HG02884 (cell line): ENCODE data around the gene TMX2.
"Not testable (repeated sequence)": the region's sequence is repeated elsewhere in the genome, so short reads cannot be mapped to it uniquely, and the experiment has no call there.

Experiments used
- ATAC-seq: cut with Tn5 transposase; IDR thresholded peaks from one replicate; pipeline ENCODE4 v1.9.1; 2021; ENCODE audit warnings: mild to moderate bottlenecking, moderate library complexity; ENCODE audit not compliant: unreplicated experiment

TMX2 gene

DNA sequence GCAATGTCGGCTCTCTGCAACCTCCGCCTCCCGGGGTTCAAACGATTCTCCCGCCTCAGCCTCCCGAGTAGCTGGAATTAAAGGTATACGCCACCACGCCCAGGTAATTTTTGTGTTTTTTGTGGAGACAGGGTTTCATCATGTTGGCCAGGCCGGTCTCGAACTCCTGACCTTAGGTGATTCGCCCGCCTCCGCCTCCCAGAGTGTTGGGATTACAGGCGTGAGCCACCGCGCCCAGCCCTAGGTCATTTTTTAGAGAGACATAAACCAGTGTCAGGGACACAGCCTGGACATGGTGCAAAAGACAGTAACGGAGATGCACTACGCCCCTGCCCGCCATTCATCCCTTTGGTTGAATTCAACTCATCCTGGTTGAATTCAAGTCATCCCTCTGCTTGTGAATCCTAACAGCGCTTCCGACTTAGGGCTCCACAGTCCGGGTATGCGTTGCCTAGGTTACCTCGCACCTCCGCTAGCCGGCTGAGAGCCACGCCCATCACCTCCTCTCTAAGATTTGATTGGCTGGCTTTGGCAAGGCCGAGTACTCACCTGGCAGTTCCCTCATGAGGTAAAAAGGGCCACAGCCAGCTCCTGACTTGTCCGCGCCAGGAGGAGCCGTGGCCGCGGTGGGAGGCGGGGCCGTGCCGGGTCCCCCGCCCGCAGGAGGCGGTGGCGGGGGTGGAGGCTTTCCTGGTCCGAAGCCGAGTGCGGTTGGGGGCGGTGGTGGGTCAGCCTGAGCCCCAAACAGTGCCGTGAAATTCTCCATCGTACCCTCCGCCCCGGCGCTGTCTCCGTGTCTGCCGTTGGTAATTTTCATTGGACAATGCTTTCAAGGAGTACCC is 758 bp upstream of the TMX2 start, which contains the start of gene MED19:
MED19 (minus strand) TSS at position 802 of the 842 bp plus-strand sequence; CDS start at position 766, 36 bp downstream.
- ATAC-seq = peak; percentile 34

DNA sequence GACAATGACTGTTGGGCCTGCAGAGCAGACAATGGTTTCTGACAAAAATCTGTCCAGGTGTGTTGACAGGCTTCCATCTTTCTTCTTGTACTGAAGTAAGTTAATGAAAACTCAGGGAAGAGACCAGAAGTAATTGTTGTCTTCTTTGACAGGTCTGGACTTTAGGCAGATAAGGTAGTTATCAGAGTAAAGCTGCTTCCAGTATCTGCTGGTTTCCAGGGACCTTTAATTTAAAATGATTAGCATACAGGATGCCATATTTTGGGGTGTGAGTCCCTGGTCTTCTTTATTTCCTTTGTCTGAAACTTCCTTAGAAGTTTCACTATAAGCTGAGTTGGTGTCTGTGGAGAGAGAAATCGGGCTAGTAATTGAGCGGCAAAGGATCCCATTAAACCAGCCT is 1.4 kb downstream of the TMX2 start:
- no peak for ATAC-seq

DNA sequence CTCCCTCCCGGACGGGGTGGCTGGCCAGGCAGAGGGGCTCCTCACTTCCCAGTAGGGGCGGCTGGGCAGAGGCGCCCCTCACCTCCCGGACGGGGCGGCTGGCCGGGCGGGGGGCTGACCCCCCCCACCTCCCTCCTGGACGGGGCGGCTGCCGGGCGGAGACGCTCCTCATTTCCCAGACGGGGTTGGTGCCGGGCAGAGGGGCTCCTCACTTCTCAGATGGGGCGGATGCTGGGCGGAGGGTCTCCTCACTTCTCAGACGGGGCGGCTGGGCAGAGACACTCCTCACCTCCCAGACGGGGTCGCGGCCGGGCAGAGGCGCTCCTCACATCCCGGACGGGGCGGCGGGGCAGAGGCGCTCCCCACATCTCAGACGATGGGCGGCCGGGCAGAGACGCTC is 4.3 kb downstream of the TMX2 start:
- ATAC-seq = not testable (repeated sequence)

DNA sequence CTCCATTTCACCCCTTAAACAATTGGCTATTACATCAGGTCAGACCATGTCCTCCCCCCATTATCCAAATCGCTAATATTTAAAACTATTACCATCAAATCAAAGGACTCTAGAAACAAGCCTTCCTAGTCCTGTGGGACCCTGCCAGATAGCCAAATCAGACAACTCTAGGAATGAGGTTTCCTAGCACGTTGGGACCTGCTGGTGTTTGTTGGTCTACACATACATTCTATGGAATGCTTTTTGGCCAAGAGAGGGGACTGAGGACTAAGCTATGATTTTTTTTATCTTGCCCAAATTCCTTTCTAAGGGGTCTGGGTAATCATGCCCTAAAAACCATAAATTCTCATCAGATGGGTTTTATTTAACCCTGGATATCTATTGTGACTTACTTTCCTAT is 14.8 kb downstream of the TMX2 start:
- no peak for ATAC-seq

DNA sequence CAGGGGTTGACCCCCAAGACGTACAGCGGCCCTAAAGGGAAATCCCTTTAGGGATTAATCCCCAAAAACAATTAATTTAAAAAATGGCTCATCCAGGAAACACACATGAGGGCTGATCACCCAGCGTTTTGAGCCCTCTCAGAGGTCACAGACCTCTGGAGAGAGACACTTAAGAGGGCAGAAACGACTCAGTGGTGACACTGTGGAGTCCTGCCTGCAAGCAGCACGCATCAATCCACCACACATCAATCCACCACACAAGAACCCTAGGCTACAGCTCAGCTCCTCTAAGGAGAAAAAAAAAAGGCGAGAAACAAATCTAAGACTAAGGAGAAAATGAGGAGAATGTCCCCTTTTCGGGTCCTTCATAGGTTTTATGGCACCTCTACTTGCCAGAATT is 16.4 kb downstream of the TMX2 start:
- ATAC-seq = no peak

DNA sequence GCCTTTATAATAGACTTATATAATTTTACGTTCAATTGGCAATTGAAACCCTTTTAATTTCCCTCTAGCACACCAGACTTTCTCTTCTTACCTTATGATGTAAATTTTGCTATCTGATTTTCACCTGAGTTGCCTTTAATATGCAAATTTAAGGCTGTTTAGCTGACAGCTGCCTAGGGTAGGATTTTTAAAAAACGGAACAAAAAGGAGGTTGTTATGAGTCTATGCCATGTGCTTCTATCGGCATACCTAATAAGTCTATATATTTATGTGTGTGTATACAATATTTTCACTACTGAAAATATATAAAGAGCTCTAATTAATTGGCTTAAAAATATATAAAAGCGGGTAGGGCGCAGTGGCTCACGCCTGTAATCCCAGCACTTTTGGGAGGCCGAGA is 17.1 kb downstream of the TMX2 start:
- no peak for ATAC-seq

DNA sequence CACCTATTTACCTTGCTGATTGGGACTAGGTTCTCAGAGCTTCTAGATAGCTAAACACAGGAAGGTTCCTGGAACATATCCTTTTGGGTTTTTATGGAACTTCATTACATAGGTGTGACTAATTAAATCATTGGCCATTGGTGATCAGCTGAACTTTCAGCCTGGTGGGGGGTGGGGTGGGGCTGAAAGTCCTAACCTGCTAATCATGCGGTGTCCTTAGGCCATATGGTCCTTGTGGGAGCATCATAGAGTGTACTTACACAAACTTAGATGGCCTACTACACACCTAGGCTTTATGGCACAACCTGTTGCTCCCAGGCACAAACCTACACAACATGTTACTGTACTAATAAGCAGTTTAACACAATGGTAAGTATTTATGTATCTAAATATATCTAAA is 20.3 kb downstream of the TMX2 start:
- ATAC-seq = no peak

DNA sequence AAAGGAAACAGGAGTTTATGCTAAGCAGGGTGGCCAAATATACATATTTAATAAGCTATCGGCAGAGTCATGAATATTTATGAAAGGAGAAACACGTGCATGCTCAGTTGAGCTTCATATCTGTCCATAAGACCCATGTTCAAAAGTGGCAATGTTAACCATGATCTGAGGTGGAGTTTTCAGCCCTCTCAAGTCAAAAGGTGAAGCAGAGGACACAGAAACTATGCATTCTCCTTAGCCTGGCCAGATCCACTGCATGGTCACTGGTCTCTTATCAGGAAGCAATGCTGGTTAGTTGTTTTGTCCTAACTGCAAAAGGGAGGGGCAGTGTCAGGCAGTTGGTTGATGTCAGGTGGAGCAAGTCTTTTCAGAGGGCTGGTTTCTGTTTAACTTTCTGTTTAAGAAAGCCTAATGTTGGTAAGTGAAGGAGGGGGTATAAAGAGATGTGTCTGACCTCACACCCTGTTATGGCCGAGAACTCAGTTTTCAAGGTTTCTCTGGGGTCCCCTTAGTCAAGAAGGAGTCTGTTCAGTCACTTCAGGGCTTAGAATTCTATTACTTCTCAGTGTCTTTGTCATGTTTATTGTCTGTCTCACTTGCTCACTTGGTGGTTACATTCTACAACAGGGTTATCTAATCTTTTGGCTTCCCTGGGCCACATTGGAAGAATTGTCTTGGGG is 23.4 kb downstream of the TMX2 start:
- ATAC-seq = no peak

DNA sequence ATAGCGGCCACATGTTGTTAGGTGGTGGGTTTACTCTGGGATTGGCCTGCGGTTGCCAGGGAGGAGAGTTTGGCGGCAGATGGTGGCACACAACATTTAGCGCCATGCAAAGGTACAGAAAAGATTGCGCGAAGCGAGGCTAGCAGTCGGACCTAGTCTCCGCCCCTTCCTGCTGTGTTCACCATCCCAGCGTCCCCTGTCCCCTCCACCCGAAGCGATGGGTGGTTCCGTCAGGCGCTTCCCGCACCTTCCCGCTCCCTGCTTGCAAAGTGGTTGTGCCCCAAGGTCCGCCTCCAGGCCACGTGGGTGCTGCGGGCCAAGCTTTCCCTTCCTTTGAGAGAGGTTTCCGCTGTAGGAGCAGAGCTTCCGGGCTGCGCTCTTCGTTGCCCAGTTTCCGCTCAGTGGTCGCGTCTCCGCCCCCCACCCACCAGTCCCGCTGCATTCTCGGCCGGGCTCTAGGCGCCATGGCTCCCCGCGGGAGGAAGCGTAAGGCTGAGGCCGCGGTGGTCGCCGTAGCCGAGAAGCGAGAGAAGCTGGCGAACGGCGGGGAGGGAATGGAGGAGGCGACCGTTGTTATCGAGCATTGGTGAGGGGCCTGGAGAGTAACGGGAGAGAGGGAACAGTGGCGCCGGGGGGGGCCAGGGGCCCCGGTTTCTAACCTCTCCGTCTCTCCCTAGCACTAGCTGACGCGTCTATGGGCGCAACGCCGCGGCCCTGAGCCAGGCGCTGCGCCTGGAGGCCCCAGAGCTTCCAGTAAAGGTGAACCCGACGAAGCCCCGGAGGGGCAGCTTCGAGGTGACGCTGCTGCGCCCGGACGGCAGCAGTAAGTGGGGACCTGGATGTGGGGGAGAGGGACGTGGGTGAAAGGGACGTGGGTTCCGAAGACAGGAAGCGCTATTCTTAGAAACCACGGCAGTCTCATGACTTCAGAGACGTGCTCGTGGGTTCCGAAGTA is 29.0 kb downstream of the TMX2 start, which contains the start of gene SELENOH:
SELENOH (plus strand) TSS at position 360 of the 955 bp plus-strand sequence; CDS start at position 465, 105 bp downstream.
- peak; percentile 85 for ATAC-seq

DNA sequence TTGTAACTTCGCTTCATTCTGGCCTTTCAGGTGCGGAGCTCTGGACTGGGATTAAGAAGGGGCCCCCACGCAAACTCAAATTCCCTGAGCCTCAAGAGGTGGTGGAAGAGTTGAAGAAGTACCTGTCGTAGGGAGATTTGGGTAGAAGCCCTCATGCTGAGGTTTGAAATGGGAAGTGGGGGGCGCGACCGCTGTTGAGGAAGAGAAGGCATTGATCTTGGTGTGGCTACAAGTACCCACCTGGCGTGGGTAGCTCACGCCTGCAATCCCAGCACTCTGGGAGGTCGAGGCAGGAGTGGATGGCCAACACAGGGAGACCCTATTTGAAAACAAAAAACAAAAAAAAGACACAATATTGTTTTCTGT is 29.7 kb downstream of the TMX2 start:
- ATAC-seq = no peak

DNA sequence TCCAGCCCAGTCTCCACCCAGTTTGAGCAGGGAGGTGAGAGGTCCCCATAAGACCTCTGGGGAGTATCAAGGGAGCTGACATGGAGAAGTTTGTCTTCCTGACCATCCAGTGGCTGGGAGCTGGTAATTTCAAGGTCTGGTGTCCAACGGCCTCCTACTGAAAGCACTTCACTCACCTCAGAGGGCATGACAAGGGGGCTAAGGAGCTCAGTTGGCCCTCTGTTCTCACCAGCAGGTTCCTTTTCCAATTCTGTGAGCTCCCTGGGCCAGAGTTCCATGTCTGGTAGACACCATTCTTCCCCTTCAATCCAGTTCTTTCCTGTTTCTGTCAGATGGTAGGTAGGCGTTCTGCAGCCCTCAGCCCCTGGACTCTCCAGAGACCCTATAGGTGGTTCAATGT is 32.0 kb downstream of the TMX2 start:
- ATAC-seq = no peak

DNA sequence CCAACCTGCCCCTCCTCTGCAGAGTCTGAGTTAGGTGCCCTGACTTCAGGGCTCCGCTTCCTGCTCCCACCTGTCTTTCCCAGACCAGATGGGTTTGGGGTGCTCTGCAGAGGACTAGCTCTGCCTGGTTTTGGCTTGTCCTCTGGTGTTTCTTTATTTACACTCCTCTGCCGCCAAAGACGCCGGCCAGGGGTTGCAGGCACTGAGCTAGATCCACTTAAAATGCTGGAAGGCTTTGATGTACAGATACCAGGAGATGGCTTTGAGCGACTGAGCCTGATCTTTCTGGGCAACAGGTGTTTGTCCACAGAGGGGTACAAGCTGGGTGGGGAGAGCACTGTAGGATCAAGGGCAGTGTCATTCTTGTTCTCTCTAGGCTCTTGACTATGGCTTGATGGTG is 32.8 kb downstream of the TMX2 start:
- no peak for ATAC-seq

DNA sequence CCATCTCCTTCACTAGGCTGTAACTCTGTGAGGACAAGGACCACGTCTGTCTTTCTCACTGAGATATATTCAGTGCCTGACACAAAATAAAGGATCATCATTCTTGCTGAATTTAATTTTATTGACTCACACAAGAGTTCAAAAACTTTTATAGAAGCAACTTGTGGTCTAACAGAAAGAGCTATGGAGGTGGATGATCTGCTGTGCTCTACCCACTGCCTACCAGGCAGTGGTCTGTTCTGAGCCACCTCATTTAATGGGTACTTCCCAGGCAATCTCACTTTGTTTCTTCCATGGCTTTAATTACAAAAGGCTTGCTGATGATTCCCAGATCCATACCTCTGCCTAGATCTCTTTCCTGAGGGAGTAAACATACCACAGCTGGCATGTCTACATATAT is 34.5 kb downstream of the TMX2 start:
- ATAC-seq = no peak

DNA sequence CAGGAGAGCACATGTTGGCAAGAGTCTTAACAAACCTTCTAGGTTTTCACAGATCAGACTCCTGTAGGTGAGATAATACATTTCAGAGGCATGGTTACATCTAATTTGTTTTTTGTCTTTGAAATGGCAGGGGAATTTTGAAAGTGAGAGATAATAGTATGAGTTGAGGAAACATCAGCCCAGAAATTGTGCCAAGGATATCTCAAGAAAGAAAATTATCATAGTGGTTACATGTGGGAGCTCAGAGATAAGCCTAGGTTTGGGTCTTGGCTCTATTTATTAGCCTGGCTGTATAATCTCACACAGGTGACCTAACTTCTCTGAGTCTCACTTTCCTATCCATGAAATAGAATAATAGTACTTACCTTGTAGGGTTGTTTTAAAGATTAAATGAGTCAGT is 38.8 kb downstream of the TMX2 start:
- ATAC-seq = no peak

DNA sequence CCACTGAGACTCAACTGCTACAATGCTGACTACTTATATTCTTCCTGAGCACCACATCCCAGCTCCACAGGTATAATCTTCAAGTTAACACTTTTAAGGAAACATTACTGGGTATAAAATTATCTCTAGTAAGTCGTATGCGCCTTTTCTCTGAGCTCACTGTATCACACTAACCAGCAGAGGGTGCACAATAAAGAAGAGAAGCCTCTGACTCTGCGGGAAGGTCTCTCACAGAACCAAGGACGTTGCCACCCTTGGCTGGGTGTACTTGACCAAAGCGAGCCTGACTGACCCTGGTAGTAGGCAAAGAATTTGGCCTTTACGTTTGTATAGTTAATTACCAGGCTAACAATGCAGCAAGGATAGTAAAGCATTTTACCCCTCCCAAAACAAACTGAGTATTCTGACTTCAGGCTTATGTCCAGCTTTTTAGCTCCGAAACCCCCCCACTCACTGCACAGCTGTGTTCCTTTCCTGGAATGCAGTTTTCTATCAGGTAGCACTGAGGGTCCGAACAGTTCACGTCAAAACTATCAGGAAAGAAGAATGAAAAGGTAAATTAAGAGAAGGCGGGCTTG is 39.4 kb downstream of the TMX2 start, which contains the start of gene BTBD18:
BTBD18 (minus strand) TSS at position 144 of the 578 bp plus-strand sequence. CDS start 631 bp downstream, outside the sequence.
- ATAC-seq = no peak

DNA sequence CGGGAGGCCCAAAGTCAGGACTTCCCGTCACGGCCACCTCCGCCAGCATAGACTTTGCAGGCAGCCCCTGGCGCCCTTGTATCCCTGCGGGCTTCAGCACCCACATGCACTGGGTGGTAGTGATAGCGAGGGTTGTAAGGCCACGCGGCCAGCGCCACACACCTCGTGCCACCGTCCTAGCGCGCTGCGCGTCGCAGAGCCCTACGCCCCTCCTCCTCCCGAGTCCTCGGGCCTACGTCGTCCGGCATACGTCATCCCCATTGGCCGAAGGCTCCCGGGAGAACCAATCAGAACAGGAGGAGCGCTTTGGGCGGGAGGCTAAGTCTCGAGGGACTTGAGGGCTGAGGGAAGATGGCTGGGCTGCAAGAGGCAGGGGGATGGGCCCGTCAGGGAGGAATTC is 40.6 kb downstream of the TMX2 start:
- no peak for ATAC-seq

DNA sequence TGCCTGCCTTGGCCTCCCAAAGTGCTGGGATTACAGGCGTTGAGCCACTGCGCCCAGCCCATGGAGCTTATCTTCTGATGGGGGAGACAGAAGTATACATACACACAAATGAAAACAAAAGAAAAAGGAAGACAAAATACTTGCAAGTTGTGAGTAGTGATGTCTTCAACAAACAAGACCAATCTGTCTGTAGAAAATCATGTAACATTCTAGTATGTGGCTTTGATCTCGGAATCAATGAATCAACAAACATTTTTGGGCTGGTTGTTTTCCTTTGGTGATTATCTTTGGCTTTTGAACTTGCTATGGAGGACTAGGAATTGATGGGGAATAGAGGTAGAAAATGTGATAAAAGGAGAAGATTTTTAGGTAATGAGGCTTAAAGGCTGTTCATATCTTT is 45.8 kb downstream of the TMX2 start:
- no peak for ATAC-seq

DNA sequence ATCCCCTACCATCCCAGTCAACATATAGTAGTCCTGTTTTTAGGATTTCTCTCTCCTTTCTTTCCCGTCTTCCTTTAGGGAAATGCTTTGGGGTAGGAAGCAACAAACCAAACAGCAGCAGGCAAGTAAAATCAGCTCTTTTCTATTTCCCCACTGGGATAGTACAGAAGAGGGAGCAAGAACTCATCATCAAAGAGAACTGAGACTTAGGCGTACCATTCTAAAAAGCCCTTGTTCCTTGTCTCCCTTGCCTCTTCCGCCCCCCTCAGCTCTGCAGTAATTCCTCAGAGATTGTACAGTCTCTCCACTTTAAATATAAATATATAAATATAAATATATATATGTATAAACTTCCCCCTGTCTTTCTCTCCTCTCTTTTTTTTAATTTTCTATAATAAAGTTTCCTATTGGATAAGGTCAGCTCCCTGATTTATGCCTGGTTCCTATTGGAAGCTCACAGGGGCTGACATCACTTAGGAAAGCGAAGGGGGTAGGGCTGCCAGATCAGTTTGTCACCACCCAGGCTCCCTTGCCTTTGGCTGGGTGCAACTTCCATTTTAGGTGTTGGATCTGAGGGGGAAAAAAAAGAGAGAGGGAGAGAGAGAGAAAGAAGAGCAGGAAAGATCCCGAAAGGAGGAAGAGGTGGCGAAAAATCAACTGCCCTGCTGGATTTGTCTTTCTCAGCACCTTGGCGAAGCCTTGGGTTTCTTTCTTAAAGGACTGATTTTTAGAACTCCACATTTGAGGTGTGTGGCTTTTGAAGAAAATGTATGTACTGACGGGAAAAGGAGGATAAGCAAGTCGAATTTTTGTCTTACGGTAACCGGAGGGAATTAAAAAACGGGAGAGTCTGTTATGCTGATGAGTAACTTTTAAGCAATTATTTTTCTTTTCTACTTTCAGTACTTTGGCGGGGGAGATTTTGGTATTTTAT is 49.2 kb downstream of the TMX2 start, which contains the start of gene CTNND1:
CTNND1 (plus strand) TSS at position 502 of the 934 bp plus-strand sequence. CDS start 29,677 bp downstream, outside the sequence.
- peak; percentile 93 for ATAC-seq

DNA sequence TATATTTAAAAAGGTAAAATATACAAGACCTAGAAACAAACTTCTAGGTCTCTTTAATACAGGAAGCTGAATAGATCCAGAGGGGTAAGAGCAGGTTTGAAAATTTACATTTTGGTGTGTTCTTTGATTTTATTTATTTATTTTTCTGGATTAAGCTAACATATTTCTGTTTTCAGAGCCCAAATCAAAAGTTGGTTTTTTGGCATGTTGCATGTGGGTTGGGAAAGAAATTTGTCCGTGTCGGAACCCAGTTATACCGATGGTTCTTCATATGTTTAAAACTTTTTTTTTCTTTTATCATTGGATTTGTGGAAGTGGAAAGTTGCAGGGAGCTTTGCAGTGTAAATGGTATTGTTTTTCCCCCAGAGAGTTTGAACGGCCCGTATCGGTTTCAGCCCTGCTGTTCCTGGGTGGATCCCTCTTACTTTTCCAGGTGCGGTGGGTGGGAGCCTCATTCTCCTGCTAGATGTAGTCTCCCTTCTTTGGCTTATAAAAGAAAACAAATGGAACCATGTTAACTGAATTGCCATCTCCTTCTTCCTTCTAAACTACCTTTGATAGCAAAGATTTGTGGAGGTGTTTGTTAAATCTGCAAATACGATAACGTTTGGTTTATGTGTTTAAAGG is 50.0 kb downstream of the TMX2 start:
- ATAC-seq = no peak
